NCI-H526 treated with DMSO at 0.1 percent for 48 hours (cell line): ENCODE measurements around the gene DDX24.

Experiments
- DNase-seq: peaks from one replicate; lab custom pipeline; 2025; lab: John Stamatoyannopoulos, UW

The DDX24 gene

GRCh38 chr14:94080621-94081385 lies at the start of gene DDX24, which contains the start of gene IFI27L1:
TSS of gene DDX24 (minus strand) at chr14:94081202. CDS start at chr14:94079742, 1,460 bp downstream.
TSS of gene IFI27L1 (plus strand) at chr14:94081310. CDS start at chr14:94096938, 15,628 bp downstream.
- peak; percentile 87 for DNase-seq

DNA sequence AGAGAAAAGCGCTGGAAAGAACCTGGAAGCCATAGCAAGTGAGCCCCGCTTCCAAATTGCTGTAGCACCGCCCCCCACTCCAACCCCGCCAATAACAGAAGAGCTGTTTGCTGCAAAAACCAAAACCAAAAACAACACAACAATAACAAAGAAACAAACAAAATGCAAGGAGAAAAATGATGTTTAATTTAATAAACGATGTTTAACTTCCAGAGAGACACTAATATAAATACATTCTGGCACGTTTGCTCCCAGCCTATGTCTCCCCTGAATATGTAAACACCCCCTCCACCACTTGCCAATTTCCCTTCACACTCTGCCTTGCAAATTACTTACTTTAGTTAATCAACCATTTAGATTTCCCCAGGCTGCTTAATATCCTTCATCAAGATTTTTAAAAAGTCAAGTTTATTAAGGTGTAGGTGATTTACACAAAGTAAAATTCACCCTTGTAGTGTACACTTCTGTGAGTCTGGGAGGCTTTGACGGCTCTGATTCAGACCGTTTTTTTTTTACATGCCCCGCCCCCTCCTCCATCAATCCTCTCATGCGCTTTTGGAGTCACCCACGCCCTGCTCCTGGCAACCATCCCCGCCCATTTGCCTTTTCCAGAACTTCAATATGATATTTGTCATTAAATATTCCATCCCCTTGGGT lies 48.9 kb upstream of the DDX24 start:
- DNase-seq: peak; percentile 16

GRCh38 chr14:94129111-94129757 lies 48.2 kb upstream of the DDX24 start, which contains the start of gene IFI27L2:
TSS of gene IFI27L2 (minus strand) at chr14:94129604. CDS start at chr14:94129564, 40 bp downstream.
- peak; percentile 47 for DNase-seq

GRCh38 chr14:94128216-94128839 lies 47.3 kb upstream of the DDX24 start:
- DNase-seq: no peak

GRCh38 chr14:94127330-94127729 lies 46.3 kb upstream of the DDX24 start:
- no peak for DNase-seq

GRCh38 chr14:94126800-94127199 lies 45.8 kb upstream of the DDX24 start:
- DNase-seq: no peak

DNA sequence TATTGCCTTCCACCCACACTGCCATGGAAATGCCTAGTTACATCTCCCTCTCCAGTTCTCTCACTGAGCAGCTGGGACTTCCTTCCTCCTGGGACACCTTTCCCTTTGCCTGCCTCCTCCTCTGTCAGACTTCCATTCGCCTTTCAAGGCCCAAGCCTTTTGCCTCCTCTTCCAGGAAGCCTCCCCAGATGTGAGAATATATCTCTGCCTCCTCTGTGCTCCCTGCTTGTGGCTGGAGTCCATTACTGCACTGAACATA lies 45.3 kb upstream of the DDX24 start:
- DNase-seq: no peak

GRCh38 chr14:94125659-94126418 lies 44.8 kb upstream of the DDX24 start:
- no peak for DNase-seq

- DNase-seq: no peak
Observed at GRCh38 chr14:94124582-94125377, 43.8 kb upstream of the DDX24 start.

DNA sequence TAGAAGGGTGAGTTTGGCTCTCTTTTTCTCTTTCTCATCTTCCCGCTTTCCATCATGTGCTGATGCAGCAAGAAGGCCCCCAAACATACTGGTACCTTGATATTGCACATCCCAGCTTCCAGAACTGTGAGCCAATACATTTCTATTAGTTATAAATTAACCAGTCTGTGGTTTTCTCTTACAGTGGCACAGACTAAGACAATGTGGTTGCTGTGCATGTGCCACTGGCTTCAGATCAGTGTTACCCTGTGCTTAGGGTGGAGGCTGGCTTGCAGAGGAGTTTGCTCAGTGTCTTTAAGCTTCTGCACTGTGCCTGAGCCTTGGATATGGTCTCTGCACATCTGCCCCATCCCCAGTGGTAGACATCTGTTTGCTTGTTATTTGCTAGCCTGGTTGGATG lies 42.9 kb upstream of the DDX24 start:
- no peak for DNase-seq

GRCh38 chr14:94123296-94123695 lies 42.3 kb upstream of the DDX24 start:
- no peak for DNase-seq

DNA sequence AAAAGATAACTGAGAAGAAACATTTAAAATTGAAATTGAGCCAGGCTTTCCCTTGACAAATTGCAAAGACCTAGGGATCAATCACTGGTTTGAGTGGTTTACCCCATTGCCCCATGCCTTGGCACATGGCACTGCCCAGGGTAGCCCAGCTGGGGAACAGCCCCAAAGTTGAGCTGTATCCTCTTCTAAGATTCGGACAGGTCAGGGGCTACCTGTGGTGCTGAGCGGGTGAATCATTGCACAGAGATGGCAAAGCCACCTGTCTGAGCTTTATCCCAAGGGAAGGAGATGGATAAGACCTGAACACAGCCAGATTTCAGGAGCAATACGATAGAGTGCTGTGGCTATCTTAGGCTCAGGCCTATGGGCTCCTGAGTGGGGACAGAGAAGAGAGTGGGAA lies 41.4 kb upstream of the DDX24 start:
- no peak for DNase-seq

DNA sequence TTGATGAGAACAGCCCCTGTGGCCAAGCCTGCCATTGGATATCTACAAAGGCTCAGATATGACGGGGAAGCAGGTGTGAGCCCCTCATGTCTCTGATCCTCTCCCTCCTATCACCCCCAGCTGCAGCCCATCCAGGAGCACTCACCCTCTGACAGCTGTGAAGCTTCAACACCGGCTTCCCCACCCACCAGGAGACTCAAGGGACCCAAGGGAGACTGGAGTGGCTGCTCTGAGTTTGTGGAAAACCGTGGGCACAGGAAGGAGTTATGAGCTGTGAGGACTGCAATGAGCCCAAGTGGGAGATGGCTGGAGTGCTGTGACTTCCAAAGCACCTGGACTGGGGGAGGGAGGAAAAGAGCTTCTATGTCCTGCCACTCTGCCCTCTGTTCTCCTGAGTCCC lies 40.5 kb upstream of the DDX24 start:
- DNase-seq: no peak

DNA sequence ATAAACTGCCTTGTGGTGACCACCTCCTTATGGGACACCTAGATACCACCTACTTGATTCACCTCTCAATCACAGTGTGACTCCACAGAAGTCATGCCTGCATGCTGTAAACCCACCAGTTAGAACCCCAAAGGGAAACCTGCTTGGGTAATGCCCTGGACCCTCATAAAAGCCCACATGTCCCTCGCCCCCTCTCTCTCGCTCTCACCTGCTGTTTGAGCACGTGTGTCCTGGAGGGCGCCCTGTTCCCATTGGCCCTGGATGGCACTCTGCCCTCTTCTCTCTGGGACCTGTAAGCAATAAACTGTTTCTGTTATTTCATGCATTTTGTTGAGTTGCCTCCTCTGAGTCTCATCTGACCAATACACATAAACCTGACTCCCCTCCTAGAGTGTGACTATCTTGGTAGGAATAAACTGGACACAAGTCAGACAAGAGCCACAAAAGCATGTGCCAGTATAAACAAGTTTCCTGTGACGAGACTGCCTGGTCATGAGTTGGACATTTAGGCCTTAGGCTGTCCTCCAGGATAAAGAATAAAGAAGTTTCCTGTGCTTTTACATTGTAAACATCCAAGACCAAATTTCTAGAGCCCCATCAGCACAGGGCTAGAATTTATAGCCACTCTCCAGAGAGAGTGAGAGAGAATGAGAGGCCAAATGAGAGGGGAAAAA lies 39.8 kb upstream of the DDX24 start:
- no peak for DNase-seq

GRCh38 chr14:94119071-94119470 lies 38.1 kb upstream of the DDX24 start:
- no peak for DNase-seq

DNA sequence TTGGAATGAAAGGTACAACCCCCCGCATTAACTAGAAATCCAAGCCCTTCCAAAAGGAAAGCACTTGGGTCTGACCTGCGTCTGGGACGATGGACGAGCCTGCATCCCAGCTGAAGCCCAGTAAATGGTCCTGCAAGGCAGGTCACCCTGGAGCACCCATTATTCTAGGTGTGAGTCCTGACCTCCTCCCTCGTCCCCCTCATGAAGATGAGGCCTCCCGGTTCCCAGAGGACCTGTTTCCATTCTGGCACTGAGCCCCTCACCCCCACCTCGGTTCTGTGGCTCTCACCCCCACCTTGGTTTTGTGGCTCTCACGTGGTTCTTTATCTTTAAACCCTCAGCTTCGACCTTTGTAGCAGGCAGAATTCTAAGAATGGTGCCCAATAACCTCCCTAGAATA lies 36.9 kb upstream of the DDX24 start:
- no peak for DNase-seq

- DNase-seq: no peak
Observed at GRCh38 chr14:94116701-94117100, 35.7 kb upstream of the DDX24 start.

DNA sequence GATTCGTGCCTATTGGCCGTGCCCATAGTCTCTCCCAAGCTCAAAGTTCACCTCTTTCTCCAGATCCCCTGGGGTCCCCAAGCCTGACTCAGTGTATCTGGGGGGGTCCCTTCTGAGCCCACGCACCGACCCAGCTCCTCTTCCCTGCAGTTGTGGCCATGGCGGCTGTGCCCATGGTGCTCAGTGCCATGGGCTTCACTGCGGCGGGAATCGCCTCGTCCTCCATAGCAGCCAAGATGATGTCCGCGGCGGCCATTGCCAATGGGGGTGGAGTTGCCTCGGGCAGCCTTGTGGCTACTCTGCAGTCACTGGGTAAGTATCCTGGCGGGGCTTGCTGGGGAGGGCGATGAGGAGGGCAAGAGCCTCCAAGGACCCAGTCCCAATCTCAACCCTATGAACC lies 34.6 kb upstream of the DDX24 start:
- no peak for DNase-seq

DNA sequence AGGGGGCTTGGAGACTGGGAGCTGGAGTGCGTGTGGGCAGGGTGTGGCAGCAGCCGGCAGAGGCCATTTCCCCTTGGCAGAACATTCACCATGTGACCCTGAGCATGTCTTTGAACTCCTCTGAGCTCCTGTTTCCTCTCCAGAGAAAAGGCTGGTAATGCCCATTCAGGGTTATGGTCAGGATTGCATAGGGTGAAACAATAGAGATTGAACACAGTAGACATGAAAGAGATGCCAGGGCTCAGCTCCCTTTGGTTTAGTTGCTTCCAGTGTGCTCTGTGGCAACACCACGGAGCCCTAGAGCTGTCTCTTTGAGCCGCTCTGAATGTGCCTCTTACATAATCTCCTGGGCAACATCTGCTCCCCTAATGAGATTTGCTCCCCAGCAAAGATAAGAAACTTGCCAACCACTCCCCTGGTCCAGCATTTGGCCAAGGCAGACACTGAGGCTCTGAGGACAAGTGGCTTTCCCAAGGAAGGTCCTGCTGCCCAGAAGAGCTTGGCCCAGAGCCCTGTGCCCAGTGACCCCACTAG lies 34.1 kb upstream of the DDX24 start:
- DNase-seq: no peak

GRCh38 chr14:94114589-94115057 lies 33.6 kb upstream of the DDX24 start:
- DNase-seq: no peak
